Measurements from ENCODE around the gene MT1M. TPM values are rescaled to one million over a fixed set of nuclear protein-coding genes. Genes with fewer than 3 reads are reported as not detected.

The MT1M gene
- total and polyA plus RNA-seq, 2 of the 8 experiments (the other 6 are each of a cell fraction or from before 2014, with no cell fraction given): 2.1 TPM; not detected in 1

GRCh38 chr16:56610609-56611111 lies 21.8 kb upstream of the MT1M start:
- Histone ChIP-seq H2AFZ (ENCODE audit: low read length) (no peak overlapping the region), H4K8ac (ENCODE audit: extremely low read depth, insufficient read depth, low read length) (no peak overlapping the region), H3K56ac (replicated peaks; ENCODE audit: insufficient read length, low read depth, low read length) (no peak overlapping the region), H4K20me1 (replicated peaks in 1 of 2; ENCODE audit: control insufficient read depth in 1 of 2, insufficient read depth in 2 of 2, low read length in 2 of 2) (peaks cover 0 to 2% of the 10 kb centered on the region in 2 experiments), H3K4me2 (ENCODE audit: insufficient read depth in 1 of 2, low read depth in 2 of 2, low read length in 2 of 2) (peak overlapping the region in 1 of 2 experiments; percentile 77; a peak in 1 of 4 replicates), H3K79me1 (ENCODE audit: low read depth, low read length) (no peaks in the 10 kb centered on the region), H3K27me3 (replicated peaks in 1 of 4; ENCODE audit: control insufficient read depth in 3 of 4, extremely low read depth in 1 of 4, insufficient read depth in 3 of 4, low read length in 3 of 4) (peaks cover 27 to 74% (median 60%) of the 10 kb centered on the region in 4 experiments), H4K5ac (ENCODE audit: insufficient read length, low read depth, low read length) (no peak overlapping the region), H2BK20ac (ENCODE audit: low read length) (no peak overlapping the region), H3K23me2 (ENCODE audit: low read depth, low read length) (peaks cover 11% of the 10 kb centered on the region; the same call in 1 of the 2 replicates), H3K36me3 (ENCODE audit: control insufficient read depth in 2 of 4, insufficient read depth in 4 of 4, low read length in 3 of 4) (no peaks in the 10 kb centered on the region), H3K4me1 (replicated peaks in 1 of 4; ENCODE audit: control insufficient read depth in 3 of 4, insufficient read depth in 4 of 4, low read length in 3 of 4) (peaks cover 7 to 21% (median 10%) of the 10 kb centered on the region in 4 experiments), H2BK12ac (ENCODE audit: low read depth, low read length) (no peak overlapping the region; the same call in 1 of the 2 replicates), H3K4me3 (ENCODE audit: extremely low read depth in 1 of 4, insufficient read depth in 2 of 4, low read depth in 3 of 4, low read length in 4 of 4) (no peak overlapping the region), H2BK5ac (ENCODE audit: low read depth, low read length) (no peak overlapping the region), H3K27ac (ENCODE audit: low read depth, low read length) (no peak overlapping the region), H3K18ac (ENCODE audit: extremely low read depth, low read length) (no peak overlapping the region), H4K91ac (replicated peaks; ENCODE audit: insufficient read length, low read length) (no peak overlapping the region), H3K9ac (replicated peaks in 1 of 4; ENCODE audit: extremely low read depth in 1 of 4, low read depth in 3 of 4, low read length in 3 of 4) (no peak overlapping the region), H2AK5ac (ENCODE audit: low read depth, low read length) (no peak overlapping the region), H3K9me3 (ENCODE audit: insufficient read depth in 2 of 2, low read depth in 1 of 2, low read length in 1 of 2) (no peaks in the 10 kb centered on the region), H3K23ac (ENCODE audit: insufficient read length) (no peak overlapping the region), H3K4ac (replicated peaks; ENCODE audit: insufficient read length, low read depth, low read length) (no peak overlapping the region), H3K79me2 (ENCODE audit: control insufficient read depth in 1 of 2, insufficient read depth in 2 of 2, low read length in 2 of 2) (no peaks in the 10 kb centered on the region), H3K14ac (ENCODE audit: insufficient read length) (no peak overlapping the region), H2BK120ac (replicated peaks; ENCODE audit: low read depth, low read length) (no peak overlapping the region), H2BK15ac (ENCODE audit: low read length) (peak overlapping the region; percentile 24; the same call in 1 of the 2 replicates)
- TF ChIP-seq GTF2F1 (IDR thresholded peaks at IDR 0.05; ENCODE audit: borderline replicate concordance, low read depth, low read length) (no peak), KDM1A (IDR thresholded peaks at IDR 0.05; ENCODE audit: borderline replicate concordance, low read length) (0 out of 2 replicates have a peak, but pooled peaks have one; percentile 20), SUZ12 (IDR thresholded peaks at IDR 0.05; ENCODE audit: low read length) (0 out of 2 replicates have a peak, but pooled peaks have one; percentile 10)
- FAIRE-seq: no peak
- WGBS, 2 experiments (ENCODE audit: extremely low coverage in 1 of 2, insufficient coverage in 1 of 2, insufficient read length in 1 of 2, insufficient replicate concordance in 2 of 2, low coverage in 1 of 2, low lambda C conversion rate in 2 of 2, missing lambda C conversion rate in 1 of 2): 68% methylated on average over 2 of the region's 2 CpGs; no CpG with 5 or more reads in 1 of the 2 experiments
- ChIA-PET POLR2A (ENCODE audit: partially characterized antibody) (interaction anchor here (1.2 to 8.0 kb wide), 3 partner anchors 10 to 18 kb away, joined by 4 to 66 read pairs (median 4); partner anchors contain the start of gene MT1E), CTCF (ENCODE audit: partially characterized antibody) (interaction anchor here (1.0 to 2.0 kb wide), 3 partner anchors 10 to 52 kb away, joined by 3 to 5 read pairs (median 3); partner anchors contain the start of gene MT1E)
- no peak for DNase-seq (ENCODE audit: low read depth in 1 of 2, low spot score in 2 of 2)

All from H1 (cell line).